Dedifferentiated amniotic fluid mesenchymal stem cell (primary cell): ENCODE measurements around the gene LMOD3.

Source experiments
- DNase-seq: peaks from one replicate; pipeline ENCODE4 v3.0.0-alpha.2; 2016; ENCODE audit errors: extremely low spot score

Gene LMOD3

GRCh38 chr3:69122403-69122802 is at the start of gene LMOD3:
LMOD3 (minus strand) TSS chr3:69122595; CDS start chr3:69122386, 209 bp downstream.
- no peak for DNase-seq

GRCh38 chr3:69172058-69172457 is 49.7 kb upstream of the LMOD3 start:
- DNase-seq = no peak

- no peak for DNase-seq
These were observed 44.1 kb upstream of the LMOD3 start for GRCh38 chr3:69166446-69166845.

- no peak for DNase-seq
These were observed 43.3 kb upstream of the LMOD3 start for GRCh38 chr3:69165744-69166143.

GRCh38 chr3:69164296-69164695 is 41.9 kb upstream of the LMOD3 start:
- DNase-seq = no peak

- no peak for DNase-seq
These were observed 40.0 kb upstream of the LMOD3 start for GRCh38 chr3:69162308-69162980.

GRCh38 chr3:69161587-69162307 is 39.4 kb upstream of the LMOD3 start:
- DNase-seq = peak; percentile 67

GRCh38 chr3:69160525-69160924 is 38.1 kb upstream of the LMOD3 start:
- no peak for DNase-seq

- no peak for DNase-seq
These were observed 37.7 kb upstream of the LMOD3 start for GRCh38 chr3:69160107-69160506.

GRCh38 chr3:69149586-69149985 is 27.2 kb upstream of the LMOD3 start:
- no peak for DNase-seq

- no peak for DNase-seq
These were observed 23.3 kb upstream of the LMOD3 start for GRCh38 chr3:69145688-69146087.

- no peak for DNase-seq
These were observed 22.3 kb upstream of the LMOD3 start for GRCh38 chr3:69144631-69145245.

GRCh38 chr3:69143612-69144011 is 21.2 kb upstream of the LMOD3 start:
- peak; percentile 48 for DNase-seq

GRCh38 chr3:69142797-69143454 is 20.5 kb upstream of the LMOD3 start:
- DNase-seq = no peak

- DNase-seq = peak; percentile 46
These were observed 19.7 kb upstream of the LMOD3 start for GRCh38 chr3:69142090-69142489.

- DNase-seq = no peak
These were observed 18.9 kb upstream of the LMOD3 start for GRCh38 chr3:69141313-69141712.

- DNase-seq = no peak
These were observed 15.0 kb upstream of the LMOD3 start for GRCh38 chr3:69137412-69137811.

GRCh38 chr3:69137005-69137404 is 14.6 kb upstream of the LMOD3 start:
- DNase-seq = peak; percentile 20

GRCh38 chr3:69130689-69131088 is 8.3 kb upstream of the LMOD3 start:
- no peak for DNase-seq

GRCh38 chr3:69129531-69129930 is 7.1 kb upstream of the LMOD3 start:
- DNase-seq = no peak

GRCh38 chr3:69128509-69128908 is 6.1 kb upstream of the LMOD3 start:
- no peak for DNase-seq

GRCh38 chr3:69126999-69127398 is 4.6 kb upstream of the LMOD3 start:
- no peak for DNase-seq

- no peak for DNase-seq
These were observed 3.8 kb upstream of the LMOD3 start for GRCh38 chr3:69126216-69126615.
